HG03159 (cell line): ENCODE results near the gene CCDC89.
"Not testable (repeated sequence)": the region's sequence is repeated elsewhere in the genome, so short reads cannot be mapped to it uniquely, and the experiment has no call there.

ENCODE experiments used
- ATAC-seq: cut with Tn5 transposase; IDR thresholded peaks from one replicate; pipeline ENCODE4 v1.9.1; 2021; ENCODE audit warnings: mild to moderate bottlenecking, moderate library complexity; ENCODE audit not compliant: unreplicated experiment

Gene CCDC89

DNA sequence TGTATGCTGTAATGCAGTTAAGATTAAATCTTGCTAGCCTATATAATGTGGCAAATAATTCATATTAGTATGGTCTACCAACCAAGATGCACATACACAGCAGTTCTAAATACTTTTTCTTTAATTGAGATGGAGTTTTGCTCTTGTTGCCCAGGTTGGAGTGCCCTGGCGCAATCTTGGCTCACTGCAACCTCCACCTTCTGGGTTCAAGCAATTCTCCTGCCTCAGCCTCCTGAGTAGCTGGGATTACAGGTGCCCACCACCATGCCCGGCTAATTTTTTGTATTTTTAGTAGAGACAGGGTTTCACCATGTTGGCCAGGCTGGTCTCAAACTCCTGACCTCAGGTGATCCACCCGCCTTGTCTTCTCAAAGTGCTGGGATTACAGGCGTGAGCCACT lies 31.7 kb downstream of the CCDC89 start:
- ATAC-seq: not testable (repeated sequence)

DNA sequence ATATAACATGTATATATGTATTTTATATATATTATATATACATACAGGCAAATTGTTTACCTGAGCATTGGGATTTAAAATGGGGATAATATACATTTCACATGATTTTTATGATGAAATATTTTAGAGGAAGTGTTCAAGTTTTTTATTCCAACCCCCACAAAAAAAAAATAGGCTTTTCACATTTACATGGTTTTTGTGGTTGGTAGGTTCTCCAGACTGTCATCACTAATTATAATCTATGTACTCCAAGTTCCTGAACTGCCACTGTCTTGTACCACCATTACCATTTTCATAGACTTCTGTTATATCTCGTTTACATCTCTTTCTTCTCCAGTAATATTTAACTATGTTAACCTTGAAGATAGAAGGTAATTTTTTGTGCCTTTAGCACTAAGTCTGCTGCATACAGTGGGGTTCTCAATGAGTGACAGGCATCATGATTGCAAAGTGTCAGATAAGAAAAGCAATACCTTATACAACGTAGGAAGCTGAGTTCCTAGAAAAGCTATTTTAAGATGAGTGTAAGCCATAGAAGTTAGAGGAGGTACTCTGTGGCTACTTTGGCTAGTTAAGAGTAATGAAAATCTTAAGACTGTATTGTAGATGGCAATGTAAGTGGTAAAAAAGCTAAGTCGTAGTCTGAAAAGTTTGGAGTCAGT lies 33.1 kb downstream of the CCDC89 start:
- no peak for ATAC-seq

DNA sequence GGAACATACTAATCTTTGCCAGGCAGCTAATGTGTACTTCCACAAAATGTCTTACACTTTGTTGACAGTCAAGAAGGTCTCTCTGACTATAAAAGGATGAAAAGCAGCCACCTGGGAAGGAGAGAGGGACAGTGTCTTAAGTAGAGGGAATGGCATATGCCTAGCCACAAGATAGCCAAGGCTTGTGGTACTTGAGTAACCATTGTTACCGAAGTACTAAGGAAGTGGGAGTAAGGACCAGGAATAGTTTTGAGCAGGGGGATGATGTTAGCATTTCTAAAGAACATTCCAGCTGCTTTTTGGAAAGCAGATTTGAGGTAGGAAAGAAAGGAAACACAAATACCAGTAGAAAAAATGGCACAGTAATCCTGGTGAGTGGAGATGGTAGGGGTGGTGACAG lies 34.9 kb downstream of the CCDC89 start:
- no peak for ATAC-seq

DNA sequence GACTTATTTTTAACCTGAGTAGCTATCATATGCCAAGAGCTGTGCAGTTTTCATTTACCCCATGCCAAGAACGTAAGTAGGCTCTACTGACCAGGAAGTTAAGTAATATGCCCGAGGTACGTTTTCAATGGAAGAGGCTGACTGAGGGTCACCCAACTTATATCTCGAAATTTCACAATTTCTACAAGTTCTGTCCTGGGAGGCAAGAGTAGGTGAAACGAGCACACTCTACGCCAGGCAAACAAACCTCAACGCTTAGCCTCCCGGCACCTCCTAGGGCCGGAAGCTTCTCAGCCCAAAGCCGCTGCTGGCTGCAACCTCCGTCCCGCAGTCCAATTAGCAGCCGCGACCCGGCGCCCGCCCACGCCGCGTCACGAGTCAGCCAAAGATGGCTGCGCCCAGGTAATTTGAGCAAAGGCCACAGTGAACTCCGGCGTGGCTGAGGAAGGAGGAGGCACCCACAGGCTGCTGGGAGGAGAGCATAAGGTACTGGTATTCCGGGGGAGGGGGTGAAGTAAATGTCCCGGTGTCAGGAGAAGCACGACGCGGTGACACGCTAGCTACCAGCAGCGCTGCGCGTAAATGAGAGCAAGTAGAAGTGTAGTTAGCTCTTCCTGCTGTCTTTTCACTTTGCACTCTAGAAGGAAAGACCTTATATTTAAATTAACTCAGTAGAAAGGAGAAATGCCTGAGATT lies 38.2 kb downstream of the CCDC89 start, which contains the start of gene TMEM126A:
Gene TMEM126A (plus strand): TSS at position 364 of the 696 bp plus-strand sequence. CDS start 2,289 bp downstream, outside the sequence.
- peak; percentile 99 for ATAC-seq

DNA sequence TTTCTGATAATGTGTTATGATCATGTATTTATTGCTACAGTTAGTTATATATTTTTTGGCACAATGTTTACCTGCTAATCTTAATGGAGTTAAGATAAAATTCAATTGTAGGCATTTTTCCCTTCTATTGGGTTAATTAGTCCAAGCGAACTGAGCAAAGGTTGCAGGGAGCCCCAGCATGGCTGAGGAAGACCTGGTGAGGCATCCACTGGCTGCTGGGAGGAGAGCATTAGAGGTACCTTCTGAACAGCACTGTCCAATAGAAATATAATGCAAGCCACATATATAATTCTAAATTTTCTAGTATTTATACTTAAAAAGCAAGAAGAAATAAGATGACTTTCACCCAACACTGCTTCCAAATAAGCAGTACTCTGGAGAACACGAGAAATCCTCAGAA lies 38.9 kb downstream of the CCDC89 start:
- ATAC-seq: no peak

DNA sequence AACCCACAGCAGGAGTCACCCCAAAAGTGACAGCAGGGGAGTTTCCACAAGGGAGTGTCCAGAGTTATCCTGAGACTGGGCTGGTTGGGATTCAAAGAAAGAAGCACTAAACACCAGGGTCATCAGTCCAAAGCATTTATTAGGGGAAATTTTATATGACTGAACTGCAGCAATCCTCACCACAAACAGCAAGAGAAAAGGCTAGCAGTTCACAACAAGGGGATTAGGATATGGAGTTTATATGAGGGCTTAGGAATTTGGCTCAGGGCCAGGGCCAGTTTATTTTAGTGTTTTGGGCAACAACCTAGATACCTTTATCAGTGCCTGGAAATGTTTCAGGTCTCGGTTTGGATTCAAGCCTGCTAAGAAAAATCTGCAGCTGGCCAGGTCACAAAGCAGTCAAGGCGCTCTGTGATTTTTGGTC lies 42.8 kb downstream of the CCDC89 start:
- no peak for ATAC-seq

DNA sequence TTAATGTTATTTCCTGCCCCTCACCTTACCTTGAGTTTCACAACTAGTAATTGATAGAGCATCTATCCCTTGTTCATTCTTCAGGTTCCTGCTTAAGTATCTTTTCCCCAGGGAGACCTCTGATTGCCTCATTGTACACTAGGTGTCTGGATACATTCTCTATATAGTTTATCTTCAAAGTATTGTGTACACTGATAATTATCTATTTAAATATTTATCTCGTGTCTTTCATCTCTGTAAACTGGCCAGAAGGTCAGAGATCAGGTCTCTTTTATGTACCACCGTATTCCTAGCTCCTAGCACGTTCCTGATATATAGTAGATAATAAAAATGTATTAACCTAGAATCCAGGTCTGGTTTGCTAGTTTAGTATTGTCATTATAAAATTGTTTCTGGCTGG lies 51.2 kb downstream of the CCDC89 start:
- ATAC-seq: no peak
